Stimulated activated CD4-positive, alpha-beta T cell treated with anti-CD3 and anti-CD28 coated beads, Interleukin-12 subunit alpha, Interleukin-12 subunit beta, amount 100 ng/mL, for 24 hours (primary cell): ENCODE data around the gene ISG20.
"Not testable (repeated sequence)": the region's sequence is repeated elsewhere in the genome, so short reads cannot be mapped to it uniquely, and the experiment has no call there.

Source experiments
- DNase-seq, 2 experiments: peaks; one replicate each; pipeline ENCODE4 v3.0.0-alpha.2; 2020; ENCODE audit warnings: low read depth in 2 of 2

ISG20 gene

DNA sequence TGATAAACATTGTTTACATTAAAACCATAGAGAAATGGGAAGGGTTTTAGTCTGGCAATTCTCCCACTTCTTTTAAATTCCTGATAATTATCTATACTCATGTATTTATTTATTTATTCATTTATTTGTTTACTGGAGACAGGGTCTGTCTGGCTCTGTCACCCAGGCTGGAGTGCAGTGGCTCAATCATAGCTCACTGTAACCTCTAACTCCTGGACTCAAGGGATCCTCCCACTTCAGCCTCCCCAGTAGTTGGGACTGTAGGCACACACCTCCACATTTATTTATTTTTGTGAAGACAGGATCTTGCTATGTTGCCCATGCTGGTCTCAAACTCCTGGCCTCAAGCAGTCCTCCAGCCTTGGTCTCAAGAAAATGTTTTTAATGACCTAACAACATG is 20.1 kb upstream of the ISG20 start:
- DNase-seq: no peak

DNA sequence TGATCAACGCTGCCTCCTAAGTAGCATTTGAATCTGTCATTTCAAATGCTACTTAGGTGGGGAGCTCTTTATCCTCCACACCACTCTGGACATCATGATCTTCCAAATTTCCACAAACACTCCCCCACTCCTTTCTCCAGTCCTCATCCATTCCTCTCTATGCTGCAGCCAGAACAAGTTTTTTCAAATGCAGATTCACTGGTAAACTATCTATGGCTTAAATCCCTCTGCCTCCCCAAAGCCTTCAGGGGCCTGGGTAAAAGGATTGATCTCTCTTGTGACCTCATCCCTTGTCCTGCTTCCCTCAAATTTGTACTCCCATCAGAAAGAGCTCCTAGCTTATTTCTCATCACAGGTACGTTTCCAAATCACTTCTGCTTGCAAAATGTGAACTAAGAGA is 19.0 kb upstream of the ISG20 start:
- DNase-seq: no peak

DNA sequence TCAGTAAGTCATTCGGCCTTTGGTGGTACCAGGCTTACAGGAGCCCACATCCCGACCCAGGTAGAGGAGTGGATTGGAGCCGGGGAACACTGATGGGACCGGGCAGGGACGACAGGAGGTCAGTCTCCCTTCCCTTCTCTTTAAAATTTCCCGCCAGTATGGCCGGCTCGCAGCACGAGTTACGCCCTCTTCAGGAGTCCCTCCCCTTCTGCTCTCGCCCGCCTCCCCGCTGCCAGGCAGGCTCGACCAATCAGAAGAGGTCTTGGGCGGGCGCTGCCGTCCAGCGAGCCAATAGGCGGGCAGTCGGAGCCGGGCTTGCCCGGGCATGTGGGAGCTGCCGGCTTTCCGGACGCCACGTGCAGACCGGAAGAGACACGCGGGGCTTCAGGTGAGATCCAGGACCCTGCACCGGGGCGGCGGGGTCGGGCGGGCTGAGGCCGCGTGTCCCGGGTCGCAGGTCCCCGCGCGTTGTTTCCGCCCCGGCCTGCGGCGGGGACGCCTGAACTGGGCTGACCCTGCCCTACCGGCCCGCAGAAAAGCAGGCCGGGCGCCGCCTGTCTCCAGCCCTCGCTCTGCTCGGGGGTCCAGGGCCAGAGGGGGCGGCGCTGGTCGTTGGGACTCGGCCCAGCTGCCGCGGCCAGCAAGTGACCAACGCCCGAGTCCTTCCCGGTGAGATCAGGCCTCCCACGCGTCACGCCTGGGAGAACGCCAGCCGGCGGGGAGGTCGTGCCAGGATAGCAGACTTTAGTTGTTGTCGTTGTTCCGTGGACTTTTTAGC is 17.6 kb upstream of the ISG20 start, which contains the start of gene AEN:
Gene AEN, plus strand, starts transcription at position 346 of the 778 bp plus-strand sequence. CDS start 4,870 bp downstream, outside the sequence.
- peak; percentile 88 to 92 for DNase-seq

DNA sequence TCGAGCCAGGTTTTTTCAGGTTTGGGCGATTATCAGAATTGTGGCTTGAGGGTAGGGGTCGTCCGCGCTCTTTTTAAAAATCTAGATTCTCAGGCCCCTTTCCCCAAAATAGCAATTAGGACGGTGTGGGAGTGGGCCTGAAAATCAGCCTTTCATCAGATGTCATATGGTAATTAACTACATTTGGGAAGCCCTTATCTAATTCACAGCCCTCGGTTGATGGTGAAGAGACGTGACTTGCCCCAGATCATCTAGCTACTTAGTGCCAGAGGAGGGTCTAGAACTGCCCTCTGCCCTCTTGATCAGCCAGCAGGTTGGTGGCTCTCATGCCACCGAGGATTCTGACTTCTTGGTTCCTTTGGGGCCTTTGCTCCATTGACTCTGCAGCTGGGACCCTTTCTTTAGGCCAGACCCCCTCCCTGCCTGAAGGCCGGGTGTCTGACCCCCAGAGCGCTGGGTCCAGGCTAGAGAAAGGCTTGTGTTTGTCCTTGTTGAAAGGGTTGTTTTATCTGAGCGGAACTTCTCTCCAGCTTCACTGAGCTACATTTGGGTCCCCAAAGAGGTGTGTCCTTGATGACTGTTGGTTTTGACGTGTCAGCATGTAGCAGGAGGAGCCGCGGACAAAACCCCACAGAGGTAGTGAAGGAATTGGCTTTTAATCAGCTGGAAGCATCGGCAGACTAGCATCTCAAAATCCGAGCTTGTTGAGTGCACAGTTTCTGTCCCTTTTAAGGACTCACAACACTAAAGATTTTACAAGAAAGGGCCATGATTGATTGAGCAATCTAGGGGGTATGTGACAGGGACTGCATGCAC is 16.8 kb upstream of the ISG20 start:
- no peak for DNase-seq

DNA sequence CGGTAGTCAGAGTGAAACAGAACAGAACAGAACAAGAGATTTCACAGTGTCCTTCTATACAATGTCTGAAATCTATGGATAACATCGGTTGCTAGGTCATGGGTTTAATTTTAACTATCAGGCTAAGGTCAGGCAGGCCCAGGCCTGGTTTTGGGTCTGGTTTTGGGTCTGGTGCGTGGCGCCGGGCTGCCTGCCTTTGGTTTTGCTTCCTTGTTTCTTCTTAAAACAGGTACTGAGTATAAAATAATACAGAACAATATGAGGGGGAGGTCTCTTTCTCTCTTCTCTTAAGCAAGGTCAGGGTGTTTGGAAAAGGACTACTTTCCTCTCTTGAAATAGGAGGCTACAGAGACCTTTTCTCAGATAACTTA is 16.2 kb upstream of the ISG20 start:
- DNase-seq: no peak

DNA sequence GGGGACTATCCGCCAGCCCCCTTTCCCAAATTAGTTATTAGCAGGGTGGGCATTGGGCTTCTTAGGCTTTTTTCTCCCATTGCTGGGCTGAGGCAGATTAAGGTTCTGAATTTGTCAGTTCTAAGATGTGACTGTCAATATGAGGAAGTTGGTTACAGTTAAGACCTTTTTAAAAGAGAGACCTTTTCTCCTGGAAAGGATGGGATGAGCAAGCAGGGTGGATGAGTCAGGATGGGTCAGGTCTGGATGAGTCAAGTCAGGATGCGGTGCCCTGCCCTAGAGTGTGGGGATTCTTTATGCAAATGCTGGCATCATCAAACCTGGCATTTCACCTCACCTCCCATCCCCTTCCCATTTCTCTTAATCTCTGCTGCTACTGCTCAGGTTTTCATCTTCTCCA is 15.8 kb upstream of the ISG20 start:
- peak; percentile 45 to 72 for DNase-seq

DNA sequence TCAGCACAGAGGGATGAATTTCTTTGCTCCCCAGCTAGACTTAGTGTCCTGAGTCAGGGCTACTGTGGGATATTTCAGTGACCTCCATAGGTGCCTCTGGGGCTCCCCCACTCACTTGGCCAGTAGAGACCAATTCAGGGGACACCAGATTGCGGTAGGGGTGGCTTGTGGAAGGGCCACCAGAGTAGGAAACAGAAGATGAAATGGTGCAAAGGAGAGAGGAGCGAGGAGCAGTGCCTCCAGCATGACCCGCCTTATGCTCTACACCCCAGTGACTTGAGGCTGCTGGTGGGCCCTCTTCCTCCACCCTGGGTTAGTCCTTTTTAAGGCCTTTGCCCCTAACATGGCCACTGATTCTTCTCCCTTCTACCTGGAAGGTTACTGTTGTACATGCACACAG is 15.2 kb upstream of the ISG20 start:
- no peak for DNase-seq

DNA sequence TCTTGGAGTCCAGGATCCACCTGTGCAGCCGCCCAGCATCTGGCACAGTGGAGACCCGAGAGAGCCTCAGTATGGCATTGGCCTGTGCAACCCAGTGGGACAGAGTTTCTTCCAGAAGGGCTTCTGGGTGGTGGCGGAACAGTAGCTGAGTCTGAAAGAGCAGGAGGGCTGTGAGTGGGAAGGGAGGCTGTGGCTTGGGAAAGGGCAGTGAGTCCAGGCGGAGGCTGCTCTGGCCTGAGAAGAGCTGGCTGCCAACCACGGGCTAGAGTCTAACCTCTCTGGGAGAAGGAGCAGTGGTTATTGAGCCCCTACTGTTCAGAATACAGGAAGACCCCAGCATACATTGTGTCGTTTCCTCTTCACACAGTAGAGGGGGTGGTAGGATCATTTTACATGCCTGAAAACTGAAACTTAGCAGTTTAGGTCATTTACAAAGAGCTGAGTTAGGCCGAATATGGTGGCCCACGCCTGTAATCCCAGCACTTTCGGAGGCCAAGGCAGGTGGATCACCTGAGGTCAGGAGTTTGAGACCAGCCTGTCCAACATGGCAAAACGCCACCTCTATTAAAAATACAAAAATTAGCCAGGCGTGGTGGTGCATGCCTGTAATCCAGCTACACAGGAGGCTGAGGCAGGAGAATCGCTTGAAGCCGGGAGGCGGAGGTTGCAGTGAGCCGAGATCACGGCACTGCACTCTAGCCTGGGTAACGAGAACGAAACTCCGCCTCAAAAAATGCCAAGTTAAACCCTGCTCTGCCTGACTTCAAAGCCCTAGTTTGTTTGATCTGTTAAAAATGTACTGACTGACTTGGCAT is 14.5 kb upstream of the ISG20 start:
- DNase-seq: no peak

DNA sequence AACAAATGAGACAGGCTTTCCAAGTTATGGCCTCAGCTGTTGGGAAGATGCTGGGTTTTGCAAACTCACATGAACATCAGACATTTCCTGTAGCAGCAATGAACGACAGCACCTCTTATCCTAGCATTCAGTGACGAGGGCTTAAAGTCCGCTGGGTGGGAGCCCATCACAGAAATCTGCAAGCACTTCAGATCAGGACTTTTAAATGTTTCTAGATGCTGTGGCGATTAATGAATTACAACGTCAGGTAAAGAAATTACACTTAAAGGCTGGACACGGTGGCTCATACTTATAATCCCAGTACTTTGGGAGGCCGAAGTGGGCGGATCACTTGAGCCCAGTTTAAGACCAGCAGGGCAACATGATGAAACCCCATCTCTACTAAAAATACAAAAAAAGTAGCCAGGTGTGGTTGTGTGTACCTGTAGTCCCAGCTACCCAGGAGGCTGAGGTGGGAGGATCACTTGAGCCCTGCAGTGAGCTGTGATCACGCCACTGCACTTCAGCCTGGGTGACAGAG is 13.8 kb upstream of the ISG20 start:
- DNase-seq: no peak

DNA sequence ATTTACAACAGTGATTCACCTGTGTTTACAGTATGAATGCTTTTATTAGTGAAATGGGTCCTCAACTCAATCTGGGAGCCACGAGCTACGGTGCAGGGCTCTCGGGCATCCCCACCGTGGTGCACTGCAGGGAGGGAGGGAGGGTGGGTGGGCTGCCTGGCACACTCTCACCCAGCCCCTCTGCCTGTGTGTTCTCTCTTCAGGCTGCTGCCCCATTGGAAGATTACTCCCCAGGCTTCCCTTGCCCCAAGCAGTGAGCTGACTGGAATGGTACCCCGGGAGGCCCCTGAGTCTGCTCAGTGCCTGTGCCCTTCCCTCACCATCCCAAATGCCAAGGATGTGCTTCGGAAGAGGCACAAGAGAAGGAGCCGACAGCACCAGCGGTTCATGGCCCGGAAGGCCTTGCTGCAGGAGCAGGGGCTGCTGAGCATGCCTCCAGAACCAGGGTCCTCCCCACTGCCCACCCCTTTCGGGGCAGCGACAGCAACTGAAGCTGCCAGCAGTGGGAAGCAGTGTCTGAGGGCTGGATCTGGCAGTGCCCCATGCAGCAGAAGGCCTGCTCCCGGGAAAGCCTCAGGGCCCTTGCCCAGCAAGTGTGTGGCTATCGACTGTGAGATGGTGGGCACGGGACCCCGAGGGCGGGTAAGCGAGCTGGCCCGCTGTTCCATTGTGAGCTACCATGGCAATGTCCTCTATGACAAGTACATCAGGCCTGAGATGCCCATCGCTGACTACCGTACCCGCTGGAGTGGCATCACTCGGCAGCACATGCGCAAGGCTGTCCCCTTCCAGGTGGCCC is 12.7 kb upstream of the ISG20 start:
- DNase-seq: no peak

DNA sequence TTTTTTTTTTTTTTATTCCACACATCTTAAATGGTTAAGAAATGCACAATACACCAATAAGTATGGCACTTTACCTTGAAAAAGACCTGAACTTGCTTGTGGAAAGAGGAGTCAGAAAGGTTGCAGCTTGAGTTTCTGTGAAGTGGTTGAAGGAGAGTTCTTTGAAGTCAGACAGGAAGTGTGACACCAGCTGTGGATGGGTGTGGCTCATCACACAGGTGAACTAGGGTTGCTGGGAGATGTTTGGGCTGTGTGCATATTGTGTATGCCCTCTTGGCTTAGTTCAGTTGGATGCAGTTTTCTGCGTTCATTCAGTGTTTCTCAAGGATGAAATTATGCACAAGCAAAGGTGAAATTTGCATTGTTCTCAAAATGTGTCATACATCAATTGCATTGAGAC is 11.4 kb upstream of the ISG20 start:
- no peak for DNase-seq

DNA sequence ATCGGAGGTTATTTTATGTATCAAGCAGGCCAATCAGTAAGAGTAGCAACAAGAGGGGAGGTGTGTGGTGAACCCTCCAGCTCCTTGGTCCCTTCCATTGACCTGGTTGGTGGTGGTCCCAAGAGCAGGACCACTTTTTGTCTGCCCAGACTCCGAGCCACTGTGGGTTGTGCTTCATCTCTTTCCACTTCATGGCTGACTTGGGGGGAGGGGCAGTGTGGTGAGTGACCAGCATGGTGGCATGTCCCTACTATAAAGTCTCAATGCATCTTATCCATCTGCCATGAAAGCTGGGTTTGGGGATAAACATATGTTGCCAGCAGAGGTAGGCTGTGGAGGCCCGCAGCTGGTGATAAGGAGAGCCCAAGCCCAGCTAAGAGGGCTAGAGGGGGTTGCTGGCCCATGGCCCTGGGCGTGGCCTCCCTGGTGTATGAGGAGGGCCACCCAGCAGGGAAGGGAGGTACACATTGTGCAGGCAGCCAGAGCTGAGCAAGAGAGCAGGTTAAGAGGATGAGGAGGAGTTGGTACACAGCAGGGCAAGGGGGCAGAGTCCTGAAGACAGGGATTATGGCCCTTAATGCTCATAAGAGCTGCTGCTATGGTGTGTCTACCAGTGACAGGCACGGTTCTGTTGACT is 10.7 kb upstream of the ISG20 start:
- DNase-seq: no peak

DNA sequence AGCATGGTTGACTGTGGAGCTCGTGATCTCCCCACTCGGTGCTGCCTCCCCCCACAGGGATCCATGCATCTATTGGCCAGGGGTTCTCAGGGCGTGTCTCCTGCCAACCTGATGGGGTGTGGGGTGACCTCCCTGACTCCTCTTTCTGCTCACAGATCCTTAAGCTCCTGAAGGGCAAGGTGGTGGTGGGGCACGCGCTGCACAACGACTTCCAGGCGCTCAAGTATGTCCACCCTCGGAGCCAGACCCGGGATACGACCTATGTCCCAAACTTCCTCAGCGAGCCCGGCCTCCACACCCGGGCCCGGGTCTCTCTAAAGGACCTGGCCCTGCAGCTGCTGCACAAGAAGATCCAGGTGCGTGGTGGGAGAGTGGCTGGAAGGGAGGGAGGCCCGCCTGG is 9.7 kb upstream of the ISG20 start:
- DNase-seq: no peak

DNA sequence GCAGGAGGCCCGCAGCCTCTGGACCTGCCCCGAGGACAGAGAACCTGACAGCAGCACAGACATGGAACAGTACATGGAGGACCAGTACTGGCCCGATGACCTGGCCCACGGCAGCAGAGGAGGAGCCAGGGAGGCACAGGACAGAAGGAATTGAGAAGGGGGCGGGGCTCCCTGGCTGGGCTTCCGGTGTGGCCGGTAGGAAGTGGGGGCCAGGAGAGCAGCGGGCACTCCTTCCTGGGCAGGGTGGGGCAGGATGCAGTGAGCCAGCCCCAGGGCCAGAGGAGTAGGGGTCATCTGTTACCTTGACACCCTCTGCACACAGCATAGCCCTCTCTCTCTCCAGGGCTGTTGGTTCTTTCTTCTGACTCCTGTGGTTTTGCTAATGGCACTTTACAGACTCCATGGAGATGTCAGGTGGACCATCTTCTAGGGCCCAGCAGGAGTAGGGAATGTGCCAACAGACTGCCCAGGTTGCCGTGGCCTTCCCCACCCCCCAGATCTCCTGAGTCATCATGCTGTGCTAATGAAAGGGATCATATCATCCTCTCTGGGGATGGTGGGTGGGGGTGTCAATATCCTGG is 8.6 kb upstream of the ISG20 start:
- no peak for DNase-seq

DNA sequence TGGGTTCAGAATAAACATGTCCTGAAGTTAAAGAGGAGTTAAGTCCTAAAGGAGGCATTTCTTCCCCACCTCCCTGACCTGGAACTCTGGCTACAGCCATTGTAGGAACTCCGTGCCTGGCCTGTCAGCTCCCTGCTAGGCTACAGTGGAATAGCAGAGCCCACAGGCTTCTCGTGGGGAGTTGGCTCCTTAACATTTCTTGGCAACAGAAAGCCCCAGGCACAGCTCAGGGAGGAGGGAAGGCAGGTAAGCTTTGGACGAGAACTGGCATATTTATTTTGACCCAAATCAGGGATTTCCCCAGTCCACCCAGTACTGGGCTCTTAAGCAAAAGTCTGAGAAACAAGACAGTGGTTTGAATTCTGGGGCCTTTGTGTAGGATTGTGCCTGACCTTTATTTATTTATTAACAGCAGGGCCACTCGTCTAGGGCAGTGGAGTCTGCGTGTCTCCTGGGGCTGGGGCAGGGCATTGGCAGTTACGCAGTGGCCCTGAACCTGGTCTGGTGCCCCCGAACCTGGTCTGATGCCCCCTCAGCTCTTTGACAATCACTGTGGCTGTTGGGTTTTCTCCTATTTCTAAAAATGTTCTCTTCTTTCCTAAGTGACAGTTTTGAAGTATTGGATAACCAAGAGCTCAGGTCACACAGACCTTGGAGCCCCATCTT is 7.9 kb upstream of the ISG20 start:
- DNase-seq: no peak

DNA sequence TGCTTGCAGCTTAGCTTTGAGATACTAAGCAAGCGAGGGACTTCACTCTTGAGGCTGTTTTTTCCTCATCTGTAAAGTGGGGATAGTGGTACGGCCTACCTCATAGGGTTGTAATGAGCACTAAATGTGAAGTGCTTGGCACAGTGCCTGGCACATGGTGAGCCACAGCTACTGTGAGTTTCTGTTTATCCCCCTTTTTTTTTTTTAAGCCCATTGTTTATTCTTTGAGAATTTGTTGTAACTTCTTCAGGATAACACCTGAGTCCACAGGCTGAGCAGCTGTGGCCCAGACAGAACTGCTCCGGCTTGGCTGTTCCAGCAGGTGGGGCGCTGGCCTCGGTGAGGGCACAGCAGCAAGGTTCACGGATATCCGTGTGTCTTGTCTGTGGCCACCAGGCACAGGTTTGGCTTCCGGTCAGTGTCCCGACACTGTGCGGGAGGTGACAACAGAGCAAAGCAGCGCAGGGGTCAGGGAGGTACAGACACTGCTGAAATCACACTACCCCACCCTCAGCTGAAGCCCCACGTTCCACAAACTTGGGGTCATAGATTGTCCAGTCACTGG is 7.3 kb upstream of the ISG20 start:
- no peak for DNase-seq

DNA sequence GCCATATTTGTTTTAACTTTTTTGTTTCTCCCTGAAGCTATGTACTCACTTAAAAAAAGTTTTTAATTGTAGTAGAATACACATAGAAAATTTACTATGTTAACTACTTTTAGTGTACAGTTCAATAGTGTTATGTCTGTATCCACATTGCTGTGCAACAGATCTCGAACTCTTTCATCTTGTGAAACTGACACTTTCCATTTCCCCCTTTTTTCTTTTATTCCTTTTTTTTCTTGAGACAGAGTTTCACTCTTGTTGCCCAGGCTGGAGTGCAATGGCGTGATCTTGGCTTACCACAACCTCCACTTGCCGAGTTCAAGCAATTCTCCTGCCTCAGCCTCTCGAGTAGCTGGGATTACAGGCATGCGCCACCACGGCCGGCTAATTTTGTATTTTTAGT is 6.0 kb upstream of the ISG20 start:
- not testable (repeated sequence) for DNase-seq

DNA sequence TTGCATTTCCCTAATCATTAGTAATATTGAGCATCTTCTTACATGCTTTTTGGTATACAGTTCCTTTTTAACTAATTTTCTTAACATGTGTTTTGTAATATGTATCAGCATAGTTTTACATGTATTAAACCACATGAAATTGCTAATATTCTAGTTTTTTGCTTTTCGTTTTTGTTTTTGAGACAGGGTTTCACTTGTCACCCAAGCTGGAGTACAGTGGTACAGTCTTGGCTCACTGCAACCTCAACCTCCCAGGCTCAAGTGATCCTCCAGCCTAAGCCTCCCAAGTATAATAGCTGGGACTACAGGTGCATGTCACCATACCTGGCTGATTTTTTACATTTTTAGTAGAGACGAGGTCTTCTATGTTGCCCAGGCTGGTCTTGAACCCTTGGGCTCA is 4.4 kb upstream of the ISG20 start:
- DNase-seq: no peak

DNA sequence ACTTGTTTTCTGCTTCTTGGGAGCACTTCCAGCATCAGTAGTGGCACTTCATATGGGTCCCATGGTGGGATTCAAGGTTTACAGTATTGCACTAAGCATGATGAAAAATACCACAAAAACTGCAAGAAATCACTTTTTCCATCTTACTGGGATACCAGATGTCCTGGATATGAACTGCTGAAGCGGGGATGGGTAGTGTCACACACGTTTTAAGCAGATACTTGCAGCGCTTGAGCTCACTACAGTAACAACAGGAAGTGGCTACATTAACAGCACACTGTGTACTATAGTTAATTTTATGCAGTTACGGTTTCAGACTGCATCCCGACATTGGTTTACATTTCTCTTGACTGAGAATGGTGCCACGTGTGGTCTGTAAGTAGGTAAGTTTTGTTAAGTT is 3.5 kb upstream of the ISG20 start:
- no peak for DNase-seq

DNA sequence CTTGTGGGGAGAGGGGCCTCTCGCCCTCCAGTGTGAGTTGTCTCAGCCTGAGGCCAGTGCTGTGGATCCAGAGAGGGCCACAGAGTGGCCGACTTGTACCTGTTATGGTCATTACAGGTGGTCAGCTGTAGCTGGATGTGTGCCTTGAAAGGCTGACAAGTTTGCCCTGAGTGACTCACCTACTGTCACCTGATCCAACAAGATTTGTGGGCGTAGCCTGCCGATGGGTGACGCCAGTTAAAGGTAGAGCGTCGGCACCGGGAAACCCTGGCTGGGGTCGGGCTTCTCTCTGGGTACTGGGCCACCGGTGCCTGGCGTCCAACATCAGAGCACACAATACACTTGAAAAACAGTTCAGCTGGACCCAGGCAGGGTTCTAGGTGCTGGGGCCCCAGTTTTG is 2.8 kb upstream of the ISG20 start:
- DNase-seq: no peak
